Measurements from ENCODE around the gene GATAD2A. TPM values are rescaled to one million over a fixed set of nuclear protein-coding genes. Genes with fewer than 3 reads are reported as not detected.

Gene GATAD2A
- polyA plus RNA-seq, 1 donor (not counting 4 experiments of a cell fraction or from before 2014, with no cell fraction given), result 28.4 TPM

DNA sequence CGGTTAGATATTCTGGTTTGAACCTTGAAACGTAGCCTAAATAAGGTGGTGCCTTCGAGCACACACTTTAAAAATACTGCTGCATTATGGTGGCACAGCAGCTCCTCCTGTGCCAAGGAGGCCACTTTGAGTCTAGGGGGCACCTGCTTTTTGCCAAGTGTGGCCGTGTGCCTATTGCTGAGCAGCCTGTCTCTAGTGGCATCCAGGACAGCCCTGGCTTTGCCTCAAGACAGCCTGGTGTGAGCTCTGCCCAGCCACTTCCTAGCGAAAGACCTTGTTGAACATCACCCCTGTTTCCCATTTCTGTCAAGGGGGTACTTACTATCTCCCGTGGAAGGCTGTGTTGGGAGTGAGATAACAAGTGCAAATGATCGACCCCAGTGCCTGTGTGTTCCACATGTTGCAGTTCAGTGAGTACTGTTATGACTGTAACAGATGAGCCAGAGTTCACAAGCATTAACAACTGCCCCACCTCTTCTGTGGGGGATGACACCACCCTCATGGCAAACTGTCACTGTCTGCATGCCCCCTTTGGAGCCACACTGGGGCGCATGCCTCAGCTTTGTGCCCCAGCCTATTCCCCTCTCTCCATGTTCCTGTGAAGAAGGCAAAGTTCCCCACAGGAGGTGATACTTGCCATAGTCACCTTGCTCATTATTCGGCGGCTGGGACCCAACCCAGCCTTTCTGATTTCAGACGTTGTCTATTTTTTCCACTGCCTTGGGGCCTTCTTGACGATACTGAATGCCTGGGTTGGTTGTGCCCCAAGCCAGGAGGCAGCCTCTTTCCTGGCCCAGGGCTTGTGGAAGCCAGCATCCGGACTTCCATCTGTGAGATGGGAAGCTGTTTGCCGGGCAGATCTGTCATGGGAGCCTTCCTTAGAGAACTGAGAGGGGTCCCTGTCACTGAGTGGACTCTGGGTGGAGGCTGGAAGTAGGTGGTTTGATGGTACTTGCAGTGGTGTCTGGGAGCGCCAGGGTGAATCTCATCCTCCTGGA is 5.4 kb downstream of the GATAD2A start:
- Histone ChIP-seq H3K4me2 (ENCODE audit: control insufficient read depth, extremely low read depth, insufficient read depth, low read depth, low read length) (no peak overlapping the region), H3K4me3 (ENCODE audit: control insufficient read depth in 2 of 3, extremely low read depth in 1 of 3, insufficient read depth in 2 of 3, low read depth in 1 of 3, low read length in 3 of 3) (no peak overlapping the region), H2AFZ (ENCODE audit: control insufficient read depth, low read length) (no peak overlapping the region), H4K20me1 (ENCODE audit: control insufficient read depth, extremely low read depth, insufficient read depth, low read length) (peaks cover 44% of the 10 kb centered on the region), H3K9ac (ENCODE audit: control insufficient read depth, extremely low read depth, insufficient read depth, low read length) (no peak overlapping the region), H3K9me1 (ENCODE audit: control insufficient read depth, extremely low read depth, insufficient read depth, low read length) (peaks cover 17% of the 10 kb centered on the region), H3K79me2 (ENCODE audit: control insufficient read depth, insufficient read depth, low read length) (peaks cover 94% of the 10 kb centered on the region), H3K27me3 (ENCODE audit: control insufficient read depth, extremely low read depth, insufficient read depth, low read length) (no peaks in the 10 kb centered on the region), H3K36me3 (ENCODE audit: control insufficient read depth in 2 of 2, extremely low read depth in 1 of 2, insufficient read depth in 2 of 2, low read length in 2 of 2) (peaks cover 3 to 6% of the 10 kb centered on the region in 2 experiments), H3K4me1 (ENCODE audit: control insufficient read depth, extremely low read depth, insufficient read depth, low read length) (peaks cover 36% of the 10 kb centered on the region), H3K9me3 (ENCODE audit: control insufficient read depth, low read depth, low read length) (no peaks in the 10 kb centered on the region), H3K27ac (ENCODE audit: control insufficient read depth, insufficient read depth, low read length) (no peak overlapping the region)
- DNase-seq (ENCODE audit: low read depth, low spot score), result no peak
- TF ChIP-seq EZH2 (IDR thresholded peaks at IDR 0.05; ENCODE audit: low read length), result no peak
- TF ChIP-seq, protein P1, sequence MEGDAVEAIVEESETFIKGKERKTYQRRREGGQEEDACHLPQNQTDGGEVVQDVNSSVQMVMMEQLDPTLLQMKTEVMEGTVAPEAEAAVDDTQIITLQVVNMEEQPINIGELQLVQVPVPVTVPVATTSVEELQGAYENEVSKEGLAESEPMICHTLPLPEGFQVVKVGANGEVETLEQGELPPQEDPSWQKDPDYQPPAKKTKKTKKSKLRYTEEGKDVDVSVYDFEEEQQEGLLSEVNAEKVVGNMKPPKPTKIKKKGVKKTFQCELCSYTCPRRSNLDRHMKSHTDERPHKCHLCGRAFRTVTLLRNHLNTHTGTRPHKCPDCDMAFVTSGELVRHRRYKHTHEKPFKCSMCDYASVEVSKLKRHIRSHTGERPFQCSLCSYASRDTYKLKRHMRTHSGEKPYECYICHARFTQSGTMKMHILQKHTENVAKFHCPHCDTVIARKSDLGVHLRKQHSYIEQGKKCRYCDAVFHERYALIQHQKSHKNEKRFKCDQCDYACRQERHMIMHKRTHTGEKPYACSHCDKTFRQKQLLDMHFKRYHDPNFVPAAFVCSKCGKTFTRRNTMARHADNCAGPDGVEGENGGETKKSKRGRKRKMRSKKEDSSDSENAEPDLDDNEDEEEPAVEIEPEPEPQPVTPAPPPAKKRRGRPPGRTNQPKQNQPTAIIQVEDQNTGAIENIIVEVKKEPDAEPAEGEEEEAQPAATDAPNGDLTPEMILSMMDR (optimal IDR thresholded peaks at IDR 0.05 in 1 of 3, IDR thresholded peaks at IDR 0.05 in 1 of 3, conservative IDR thresholded peaks at IDR 0.05 in 1 of 3; ENCODE audit: extremely low read depth in 1 of 3, insufficient read depth in 2 of 3, low read length in 3 of 3), result peak in 2 of 3 experiments; percentile 7 to 24
- dilution Hi-C loops (cut with MboI; ENCODE audit: extremely low pct_ligation_motif_present, low sequenced_read_pairs), result no loop called here
- no peak for FAIRE-seq

DNA sequence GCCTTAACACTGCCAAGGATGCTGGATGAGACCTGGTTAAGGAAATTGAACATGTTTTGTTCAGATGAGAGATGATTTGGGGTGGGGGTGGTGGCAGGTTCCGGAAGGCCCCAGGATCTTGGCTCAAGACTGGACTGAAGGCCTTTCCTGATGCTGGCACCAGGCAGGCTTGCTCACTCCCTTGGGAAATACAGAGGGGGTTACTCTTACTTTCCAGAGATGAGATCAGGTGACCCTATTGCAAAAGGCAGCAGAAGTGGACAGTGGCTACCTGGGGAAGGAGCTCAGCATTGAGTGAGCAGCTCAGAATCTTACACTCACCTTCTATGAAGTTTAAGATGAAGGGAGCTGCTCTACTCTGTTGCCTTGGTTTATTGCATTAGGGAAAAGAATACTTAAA is 10.8 kb downstream of the GATAD2A start:
- Histone ChIP-seq H3K27ac (ENCODE audit: control insufficient read depth, insufficient read depth, low read length) (no peak overlapping the region), H3K36me3 (ENCODE audit: control insufficient read depth in 2 of 2, extremely low read depth in 1 of 2, insufficient read depth in 2 of 2, low read length in 2 of 2) (peaks cover 6 to 7% of the 10 kb centered on the region in 2 experiments), H3K9me1 (ENCODE audit: control insufficient read depth, extremely low read depth, insufficient read depth, low read length) (peaks cover 3% of the 10 kb centered on the region), H2AFZ (ENCODE audit: control insufficient read depth, low read length) (no peak overlapping the region), H4K20me1 (ENCODE audit: control insufficient read depth, extremely low read depth, insufficient read depth, low read length) (peaks cover 44% of the 10 kb centered on the region), H3K79me2 (ENCODE audit: control insufficient read depth, insufficient read depth, low read length) (peaks cover 99% of the 10 kb centered on the region), H3K4me3 (ENCODE audit: control insufficient read depth in 2 of 3, extremely low read depth in 1 of 3, insufficient read depth in 2 of 3, low read depth in 1 of 3, low read length in 3 of 3) (no peak overlapping the region), H3K4me2 (ENCODE audit: control insufficient read depth, extremely low read depth, insufficient read depth, low read depth, low read length) (no peak overlapping the region), H3K9ac (ENCODE audit: control insufficient read depth, extremely low read depth, insufficient read depth, low read length) (no peak overlapping the region), H3K4me1 (ENCODE audit: control insufficient read depth, extremely low read depth, insufficient read depth, low read length) (no peaks in the 10 kb centered on the region), H3K27me3 (ENCODE audit: control insufficient read depth, extremely low read depth, insufficient read depth, low read length) (no peaks in the 10 kb centered on the region), H3K9me3 (ENCODE audit: control insufficient read depth, low read depth, low read length) (no peaks in the 10 kb centered on the region)
- TF ChIP-seq, protein P1 (optimal IDR thresholded peaks at IDR 0.05 in 1 of 3, IDR thresholded peaks at IDR 0.05 in 1 of 3, conservative IDR thresholded peaks at IDR 0.05 in 1 of 3; ENCODE audit: extremely low read depth in 1 of 3, insufficient read depth in 2 of 3, low read length in 3 of 3), result no peak
- TF ChIP-seq EZH2 (IDR thresholded peaks at IDR 0.05; ENCODE audit: low read length), result no peak
- DNase-seq (ENCODE audit: low read depth, low spot score) (no peak), FAIRE-seq (no peak)
- dilution Hi-C loops (cut with MboI; ENCODE audit: extremely low pct_ligation_motif_present, low sequenced_read_pairs), result no loop called here
